A549 (cell line): ENCODE results near the gene YWHAG. TPM values are rescaled to one million over a fixed set of nuclear protein-coding genes. Genes with fewer than 3 reads are reported as not detected.

ENCODE experiments used
- ATAC-seq, 2 experiments: fragments of 200-7000 bp in 1 of 2; fragments of >200 bp in 1 of 2; cut with Nextera tagmentation in 1 of 2; cut with Tn5 transposase in 1 of 2; 3 replicates each; pipeline versions ENCODE4 v1.8.0 to v1.9.1; 2018 to 2020; ENCODE audit warnings: mild to moderate bottlenecking in 1 of 2, moderate library complexity in 1 of 2
- CTCF ChIA-PET: fragments of 300-600 bp; sonication (Branson Sonifier 250); formaldehyde crosslinking; extraction: SDS; loops from one replicate; lab custom pipeline; 2021; ENCODE audit warnings: antibody characterized with exemption, inconsistent platforms; lab: Yijun Ruan, JAX
- POLR2A ChIA-PET: fragments of 350-600 bp; formaldehyde crosslinking; extraction: SDS; loops from one replicate; lab custom pipeline; 2021; ENCODE audit warnings: antibody characterized with exemption, inconsistent platforms; lab: Yijun Ruan, JAX
- DNase-seq, 2 experiments: peaks; one replicate each; pipeline versions ENCODE4 v3.0.0 to v3.0.0-alpha.2; 2011 to 2016; ENCODE audit warnings: low read depth in 1 of 2, low spot score in 1 of 2
- FAIRE-seq: peaks from 2 replicates; lab custom pipeline; 2011; peaks lifted over from hg19 to GRCh38; lab: Jason Lieb, UNC
- H3K27ac ChIP-seq, 2 experiments: fragments of >200 bp; sonication (Bioruptor Twin); formaldehyde crosslinking; 3 replicates each; pipeline ENCODE4 v1.5.1; 2016 to 2017
- H3K4me1 ChIP-seq: fragments of >200 bp; sonication (Bioruptor Twin); formaldehyde crosslinking; 3 replicates; pipeline ENCODE4 v1.6.1; 2016
- H3K4me2 ChIP-seq: fragments of >200 bp; sonication (Bioruptor Twin); formaldehyde crosslinking; 3 replicates; pipeline ENCODE4 v1.6.1; 2016
- H3K4me3 ChIP-seq: fragments of >200 bp; sonication (Bioruptor Twin); formaldehyde crosslinking; 3 replicates; pipeline ENCODE4 v1.5.1; 2016
- H3K9me3 ChIP-seq: fragments of >200 bp; sonication (Bioruptor Twin); formaldehyde crosslinking; 3 replicates; pipeline ENCODE4 v1.6.1; 2016
- BHLHE40 ChIP-seq: IDR thresholded peaks from 2 replicates; pipeline ENCODE4 v1.6.1; 2012; ENCODE audit warnings: low read depth, low read length, inconsistent platforms
- CBX8 ChIP-seq: fragments of 200-600 bp; sonication (generic); IDR thresholded peaks from 2 replicates; pipeline ENCODE4 v1.6.1; 2016
- CHD2 ChIP-seq: fragments of 150-350 bp; IDR thresholded peaks from 2 replicates; pipeline ENCODE4 v1.6.1; 2014; ENCODE audit warnings: low read length; ENCODE audit not compliant: partially characterized antibody
- CHD4 ChIP-seq: fragments of 200-600 bp; sonication (generic); IDR thresholded peaks from 2 replicates; pipeline ENCODE4 v1.6.1; 2016; ENCODE audit warnings: antibody characterized with exemption, mild to moderate bottlenecking, borderline replicate concordance
- EP300 ChIP-seq, 2 experiments: fragments of >200 bp; sonication (Bioruptor Twin); formaldehyde crosslinking; IDR thresholded peaks; 2 replicates in 1 of 2; 3 replicates in 1 of 2; pipeline ENCODE4 v1.6.1; 2016 to 2017
- GATA3 ChIP-seq: IDR thresholded peaks from 2 replicates; pipeline ENCODE4 v1.6.1; 2012; ENCODE audit warnings: borderline replicate concordance
- HOXB5 ChIP-seq: fragments of 250-450 bp; sonication (Bioruptor Pico); IDR thresholded peaks from 2 replicates; pipeline ENCODE4 v1.5.0; 2020; ENCODE audit warnings: mild to moderate bottlenecking, moderate library complexity
- JUN ChIP-seq, 2 experiments: fragments of >200 bp; sonication (Bioruptor Twin); formaldehyde crosslinking; IDR thresholded peaks; 2 replicates in 1 of 2; 3 replicates in 1 of 2; pipeline ENCODE4 v1.6.1; 2016 to 2017
- NFE2L2 ChIP-seq: fragments of 150-350 bp; conservative IDR thresholded peaks from 2 replicates; pipeline ENCODE4 v1.6.1; 2014; ENCODE audit warnings: low read length
- PHF8 ChIP-seq: fragments of 200-600 bp; sonication (generic); IDR thresholded peaks from 2 replicates; pipeline ENCODE4 v1.6.1; 2016; ENCODE audit warnings: low read depth, mild to moderate bottlenecking, antibody characterized with exemption, moderate library complexity, borderline replicate concordance
- POLR2A ChIP-seq: IDR thresholded peaks from 2 replicates; pipeline ENCODE4 v1.6.1; 2012; ENCODE audit warnings: mild to moderate bottlenecking, low read length
- POLR2AphosphoS2 ChIP-seq: conservative IDR thresholded peaks from 2 replicates; pipeline ENCODE4 v1.6.1; 2012; ENCODE audit warnings: low read length, improper control_type of control experiment, inconsistent platforms
- RARB ChIP-seq: fragments of 250-450 bp; sonication (Bioruptor Pico); IDR thresholded peaks from 2 replicates; pipeline ENCODE4 v1.8.0; 2021; ENCODE audit warnings: mild to moderate bottlenecking, moderate library complexity
- RNF2 ChIP-seq: fragments of 200-600 bp; sonication (generic); IDR thresholded peaks from 2 replicates; pipeline ENCODE4 v1.6.1; 2016; ENCODE audit warnings: low read depth, mild to moderate bottlenecking, antibody characterized with exemption, moderate library complexity, borderline replicate concordance
- SMC3 ChIP-seq: fragments of >200 bp; sonication (Bioruptor Twin); formaldehyde crosslinking; IDR thresholded peaks from 3 replicates; pipeline ENCODE4 v1.6.1; 2018; ENCODE audit warnings: inconsistent platforms
- TFCP2L1 ChIP-seq: fragments of 250-450 bp; sonication (Bioruptor Pico); IDR thresholded peaks from 2 replicates; pipeline ENCODE4 v1.5.0; 2021; ENCODE audit warnings: mild to moderate bottlenecking
- TP53 ChIP-seq: fragments of 250-450 bp; sonication (Bioruptor Pico); IDR thresholded peaks from 2 replicates; pipeline ENCODE4 v1.5.0; 2021; ENCODE audit warnings: mild to moderate bottlenecking, moderate library complexity
- ZC3H11A ChIP-seq: fragments of 450-650 bp; IDR thresholded peaks from 2 replicates; pipeline ENCODE4 v1.6.1; 2014; ENCODE audit warnings: antibody characterized with exemption, mild to moderate bottlenecking
- ZFP36 ChIP-seq: fragments of 450-650 bp; IDR thresholded peaks from 2 replicates; pipeline ENCODE4 v1.6.1; 2014; ENCODE audit warnings: borderline replicate concordance; ENCODE audit not compliant: partially characterized antibody
- WGBS: methylation state at CpG from one replicate; pipeline ENCODE4 v1.1.6; 2017; ENCODE audit errors: missing lambda C conversion rate; 5-methylcytosine and 5-hydroxymethylcytosine counted together
- polyA plus RNA-seq, 4 experiments: library from polyadenylated mRNA; depleted of rRNA in 3 of 4; stranded (reverse); fragments of >200 nt; fragmentation: RNase III in 1 of 4; extraction: RNeasy Plus Mini Kit Qiagen cat#74134 plus additional on column Dnase treatment in 1 of 4; gene quantifications; 2 replicates in 3 of 4; 3 replicates in 1 of 4; pipeline ENCODE4 v1.2.3, GENCODE V29; 2011 to 2017
- TF ChIP-seq, protein P1 (sequence below): fragments of 150-350 bp; IDR thresholded peaks from 2 replicates; pipeline ENCODE4 v1.6.1; 2014; ENCODE audit warnings: low read depth, mild to moderate bottlenecking, low read length
- TF ChIP-seq, protein P2 (sequence below): fragments of 250-450 bp; sonication (Bioruptor Pico); IDR thresholded peaks from 2 replicates; pipeline ENCODE4 v1.5.0; 2020; ENCODE audit warnings: low read depth, mild to moderate bottlenecking, moderate library complexity
- TF ChIP-seq, protein P3 (sequence below): IDR thresholded peaks from 2 replicates; pipeline ENCODE4 v1.6.1; 2012
- TF ChIP-seq, protein P4 (sequence below): fragments of >200 bp; sonication (Bioruptor Twin); formaldehyde crosslinking; IDR thresholded peaks from 2 replicates; pipeline ENCODE4 v1.6.1; 2016
- TF ChIP-seq, protein P5 (sequence below): fragments of 250-450 bp; sonication (Bioruptor Pico); IDR thresholded peaks from 2 replicates; pipeline ENCODE4 v1.5.0; 2021; ENCODE audit warnings: mild to moderate bottlenecking, moderate library complexity, borderline replicate concordance
- TF ChIP-seq, protein P6 (sequence below): fragments of >200 bp; sonication (Bioruptor Twin); formaldehyde crosslinking; IDR thresholded peaks from 3 replicates; pipeline ENCODE4 v1.6.1; 2016
- TF ChIP-seq, protein P7 (sequence below): fragments of 200-600 bp; sonication (generic); IDR thresholded peaks from 2 replicates; pipeline ENCODE4 v1.6.1; 2016; ENCODE audit warnings: antibody characterized with exemption, mild to moderate bottlenecking, moderate library complexity

The YWHAG gene
- polyA plus RNA-seq, 2 of the 4 experiments (the other 2 are of a cell fraction) = 141 to 302 TPM

DNA sequence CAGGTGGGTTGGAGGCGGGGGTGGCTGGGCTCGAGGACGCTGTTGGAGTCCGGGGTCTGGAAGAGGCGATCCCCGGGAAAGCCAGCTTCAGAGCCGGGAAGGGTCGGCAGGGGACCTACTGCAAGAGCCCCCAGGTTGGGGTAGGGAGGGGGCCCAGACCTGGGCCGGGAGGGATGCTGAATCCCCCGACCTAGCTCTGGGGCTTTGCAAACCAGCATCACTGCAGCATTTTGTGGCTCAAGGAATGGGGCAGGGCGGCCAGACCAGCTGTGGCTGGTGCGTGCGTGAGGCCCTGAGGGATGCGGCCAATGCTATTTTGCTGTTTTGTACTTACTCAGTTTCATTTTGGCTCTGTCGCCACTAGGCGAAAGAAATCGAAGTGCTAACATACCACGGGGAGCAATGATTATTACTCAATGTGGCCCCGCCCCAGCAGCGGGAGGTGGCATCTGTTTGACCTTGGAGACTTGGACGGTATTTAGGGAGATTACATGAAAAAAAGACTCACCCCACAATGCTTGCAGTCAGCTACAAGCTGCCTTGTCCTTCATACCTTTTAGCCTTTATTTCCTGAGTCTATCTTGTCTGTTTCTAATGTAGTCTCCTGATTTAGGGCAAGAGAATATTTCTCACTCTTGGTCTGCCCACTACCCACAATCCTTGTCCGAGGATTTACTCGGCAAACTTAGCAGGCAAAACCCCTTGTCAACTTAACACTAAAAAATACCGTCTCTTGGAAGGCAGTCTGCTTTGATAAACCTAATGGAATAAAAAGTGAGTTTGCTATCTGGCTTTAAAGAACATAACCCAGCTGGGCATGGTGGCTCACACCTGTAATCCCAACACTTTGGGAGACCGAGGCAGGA, 40.1 kb downstream of the YWHAG start (continued):
- TF ChIP-seq, protein P1, sequence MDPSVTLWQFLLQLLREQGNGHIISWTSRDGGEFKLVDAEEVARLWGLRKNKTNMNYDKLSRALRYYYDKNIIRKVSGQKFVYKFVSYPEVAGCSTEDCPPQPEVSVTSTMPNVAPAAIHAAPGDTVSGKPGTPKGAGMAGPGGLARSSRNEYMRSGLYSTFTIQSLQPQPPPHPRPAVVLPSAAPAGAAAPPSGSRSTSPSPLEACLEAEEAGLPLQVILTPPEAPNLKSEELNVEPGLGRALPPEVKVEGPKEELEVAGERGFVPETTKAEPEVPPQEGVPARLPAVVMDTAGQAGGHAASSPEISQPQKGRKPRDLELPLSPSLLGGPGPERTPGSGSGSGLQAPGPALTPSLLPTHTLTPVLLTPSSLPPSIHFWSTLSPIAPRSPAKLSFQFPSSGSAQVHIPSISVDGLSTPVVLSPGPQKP = no peak
- TF ChIP-seq POLR2AphosphoS2 (no peak; the same call in 1 of the 2 replicates), BHLHE40 (no peak), CHD4 (no peak), TP53 (CRISPR knock-in tag) (no peak), ZFP36 (no peak), RNF2 (no peak), HOXB5 (no peak), CHD2 (no peak), EP300 (IDR thresholded peaks at IDR 0.05) (no peak), GATA3 (no peak; the same call in 1 of the 2 replicates), PHF8 (no peak), JUN (IDR thresholded peaks at IDR 0.05) (no peak; a peak in 1 of 5 replicates), POLR2A (no peak), SMC3 (peak; percentile 27; the same call in 1 of the 3 replicates), NFE2L2 (no peak)
- TF ChIP-seq, protein P2, sequence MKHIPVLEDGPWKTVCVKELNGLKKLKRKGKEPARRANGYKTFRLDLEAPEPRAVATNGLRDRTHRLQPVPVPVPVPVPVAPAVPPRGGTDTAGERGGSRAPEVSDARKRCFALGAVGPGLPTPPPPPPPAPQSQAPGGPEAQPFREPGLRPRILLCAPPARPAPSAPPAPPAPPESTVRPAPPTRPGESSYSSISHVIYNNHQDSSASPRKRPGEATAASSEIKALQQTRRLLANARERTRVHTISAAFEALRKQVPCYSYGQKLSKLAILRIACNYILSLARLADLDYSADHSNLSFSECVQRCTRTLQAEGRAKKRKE = no peak
- TF ChIP-seq, protein P3, sequence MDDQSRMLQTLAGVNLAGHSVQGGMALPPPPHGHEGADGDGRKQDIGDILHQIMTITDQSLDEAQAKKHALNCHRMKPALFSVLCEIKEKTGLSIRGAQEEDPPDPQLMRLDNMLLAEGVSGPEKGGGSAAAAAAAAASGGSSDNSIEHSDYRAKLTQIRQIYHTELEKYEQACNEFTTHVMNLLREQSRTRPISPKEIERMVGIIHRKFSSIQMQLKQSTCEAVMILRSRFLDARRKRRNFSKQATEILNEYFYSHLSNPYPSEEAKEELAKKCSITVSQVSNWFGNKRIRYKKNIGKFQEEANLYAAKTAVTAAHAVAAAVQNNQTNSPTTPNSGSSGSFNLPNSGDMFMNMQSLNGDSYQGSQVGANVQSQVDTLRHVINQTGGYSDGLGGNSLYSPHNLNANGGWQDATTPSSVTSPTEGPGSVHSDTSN = 0 out of 2 replicates have a peak, but pooled peaks have one; percentile 56
- TF ChIP-seq, protein P4, sequence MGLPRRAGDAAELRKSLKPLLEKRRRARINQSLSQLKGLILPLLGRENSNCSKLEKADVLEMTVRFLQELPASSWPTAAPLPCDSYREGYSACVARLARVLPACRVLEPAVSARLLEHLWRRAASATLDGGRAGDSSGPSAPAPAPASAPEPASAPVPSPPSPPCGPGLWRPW = no peak

DNA sequence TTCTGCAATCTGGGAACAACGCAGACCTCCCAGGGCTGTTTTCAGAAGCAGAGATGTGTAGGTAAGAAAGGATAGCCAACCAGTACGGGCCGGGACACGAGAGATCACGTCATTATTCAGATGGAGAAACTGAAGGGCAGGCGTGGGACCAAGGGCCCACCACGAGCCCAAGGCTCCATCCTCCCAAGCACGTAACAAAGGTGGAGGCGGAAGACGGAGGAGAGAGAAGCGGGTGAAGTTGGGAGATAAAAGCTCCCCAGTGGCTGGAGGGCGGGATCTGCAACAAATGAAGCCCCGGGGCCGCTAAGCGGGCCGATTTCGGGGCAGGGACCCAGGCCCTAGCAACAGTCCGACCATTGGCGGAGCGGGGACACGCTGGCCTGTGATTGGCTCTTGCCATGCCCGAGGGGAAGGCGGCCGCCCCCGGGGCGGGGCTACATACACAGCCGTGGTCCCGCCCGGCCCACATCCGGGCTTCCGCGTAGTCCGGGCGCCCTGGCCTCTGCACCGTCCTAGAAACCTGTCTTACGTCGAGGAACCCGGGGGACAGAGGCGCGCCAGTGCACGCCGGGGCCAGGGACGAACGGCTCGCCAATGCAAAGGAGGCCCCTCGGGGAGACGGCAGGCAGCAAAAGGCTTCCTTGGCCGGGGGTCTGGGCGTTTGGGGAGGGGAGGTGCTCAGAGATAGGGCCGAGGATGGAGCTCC, 40.9 kb downstream of the YWHAG start:
- H3K4me3 ChIP-seq = peak overlapping the region; percentile 55
- ChIA-PET POLR2A (interaction anchor here (0.7 to 2.8 kb wide), 15 partner anchors 9 to 149 kb away, joined by 3 to 23 read pairs (median 5); partner anchors contain the start of genes HSPB1 and YWHAG), CTCF (interaction anchor here (0.6 to 27.1 kb wide), 10 partner anchors 13 to 151 kb away, joined by 3 to 764 read pairs (median 13); partner anchors contain the start of genes HSPB1 and YWHAG)
- FAIRE-seq = no peak
- H3K27ac ChIP-seq = peak overlapping the region; percentile 85 to 94
- H3K4me1 ChIP-seq = peaks cover 33% of the 10 kb centered on the region
- peak overlapping the region; percentile 79 for H3K4me2 ChIP-seq
- DNase-seq = peak; percentile 96 to 99
- ATAC-seq = peak; percentile 84 to 91
- H3K9me3 ChIP-seq = no peaks in the 10 kb centered on the region
- WGBS = 1% methylated on average over 20 of the region's 50 CpGs
- TF ChIP-seq PHF8 (peak; percentile 48; the same call in 1 of the 2 replicates), ZC3H11A (no peak), RARB (CRISPR knock-in tag) (0 out of 2 replicates have a peak, but pooled peaks have one; percentile 62), CBX8 (no peak), CHD2 (no peak), TFCP2L1 (CRISPR knock-in tag) (peak; percentile 68; the same call in 1 of the 2 replicates)
- TF ChIP-seq, protein P5, sequence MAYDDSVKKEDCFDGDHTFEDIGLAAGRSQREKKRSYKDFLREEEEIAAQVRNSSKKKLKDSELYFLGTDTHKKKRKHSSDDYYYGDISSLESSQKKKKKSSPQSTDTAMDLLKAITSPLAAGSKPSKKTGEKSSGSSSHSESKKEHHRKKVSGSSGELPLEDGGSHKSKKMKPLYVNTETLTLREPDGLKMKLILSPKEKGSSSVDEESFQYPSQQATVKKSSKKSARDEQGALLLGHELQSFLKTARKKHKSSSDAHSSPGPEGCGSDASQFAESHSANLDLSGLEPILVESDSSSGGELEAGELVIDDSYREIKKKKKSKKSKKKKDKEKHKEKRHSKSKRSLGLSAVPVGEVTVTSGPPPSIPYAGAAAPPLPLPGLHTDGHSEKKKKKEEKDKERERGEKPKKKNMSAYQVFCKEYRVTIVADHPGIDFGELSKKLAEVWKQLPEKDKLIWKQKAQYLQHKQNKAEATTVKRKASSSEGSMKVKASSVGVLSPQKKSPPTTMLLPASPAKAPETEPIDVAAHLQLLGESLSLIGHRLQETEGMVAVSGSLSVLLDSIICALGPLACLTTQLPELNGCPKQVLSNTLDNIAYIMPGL (CRISPR knock-in tag) = no peak
- TF ChIP-seq, protein P6, sequence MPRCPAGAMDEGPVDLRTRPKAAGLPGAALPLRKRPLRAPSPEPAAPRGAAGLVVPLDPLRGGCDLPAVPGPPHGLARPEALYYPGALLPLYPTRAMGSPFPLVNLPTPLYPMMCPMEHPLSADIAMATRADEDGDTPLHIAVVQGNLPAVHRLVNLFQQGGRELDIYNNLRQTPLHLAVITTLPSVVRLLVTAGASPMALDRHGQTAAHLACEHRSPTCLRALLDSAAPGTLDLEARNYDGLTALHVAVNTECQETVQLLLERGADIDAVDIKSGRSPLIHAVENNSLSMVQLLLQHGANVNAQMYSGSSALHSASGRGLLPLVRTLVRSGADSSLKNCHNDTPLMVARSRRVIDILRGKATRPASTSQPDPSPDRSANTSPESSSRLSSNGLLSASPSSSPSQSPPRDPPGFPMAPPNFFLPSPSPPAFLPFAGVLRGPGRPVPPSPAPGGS = peak; percentile 54; the same call in 2 of the 3 replicates
- TF ChIP-seq, protein P7, sequence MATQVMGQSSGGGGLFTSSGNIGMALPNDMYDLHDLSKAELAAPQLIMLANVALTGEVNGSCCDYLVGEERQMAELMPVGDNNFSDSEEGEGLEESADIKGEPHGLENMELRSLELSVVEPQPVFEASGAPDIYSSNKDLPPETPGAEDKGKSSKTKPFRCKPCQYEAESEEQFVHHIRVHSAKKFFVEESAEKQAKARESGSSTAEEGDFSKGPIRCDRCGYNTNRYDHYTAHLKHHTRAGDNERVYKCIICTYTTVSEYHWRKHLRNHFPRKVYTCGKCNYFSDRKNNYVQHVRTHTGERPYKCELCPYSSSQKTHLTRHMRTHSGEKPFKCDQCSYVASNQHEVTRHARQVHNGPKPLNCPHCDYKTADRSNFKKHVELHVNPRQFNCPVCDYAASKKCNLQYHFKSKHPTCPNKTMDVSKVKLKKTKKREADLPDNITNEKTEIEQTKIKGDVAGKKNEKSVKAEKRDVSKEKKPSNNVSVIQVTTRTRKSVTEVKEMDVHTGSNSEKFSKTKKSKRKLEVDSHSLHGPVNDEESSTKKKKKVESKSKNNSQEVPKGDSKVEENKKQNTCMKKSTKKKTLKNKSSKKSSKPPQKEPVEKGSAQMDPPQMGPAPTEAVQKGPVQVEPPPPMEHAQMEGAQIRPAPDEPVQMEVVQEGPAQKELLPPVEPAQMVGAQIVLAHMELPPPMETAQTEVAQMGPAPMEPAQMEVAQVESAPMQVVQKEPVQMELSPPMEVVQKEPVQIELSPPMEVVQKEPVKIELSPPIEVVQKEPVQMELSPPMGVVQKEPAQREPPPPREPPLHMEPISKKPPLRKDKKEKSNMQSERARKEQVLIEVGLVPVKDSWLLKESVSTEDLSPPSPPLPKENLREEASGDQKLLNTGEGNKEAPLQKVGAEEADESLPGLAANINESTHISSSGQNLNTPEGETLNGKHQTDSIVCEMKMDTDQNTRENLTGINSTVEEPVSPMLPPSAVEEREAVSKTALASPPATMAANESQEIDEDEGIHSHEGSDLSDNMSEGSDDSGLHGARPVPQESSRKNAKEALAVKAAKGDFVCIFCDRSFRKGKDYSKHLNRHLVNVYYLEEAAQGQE = no peak; the same call in 1 of the 2 replicates
